ENCODE results near the gene BCL11A.
A peak's percentile ranks its signal among the peaks of the same experiment; 100 is the strongest.

The BCL11A gene

GRCh38 chr2:60553495-60554073 lies at the start of gene BCL11A:
Gene BCL11A, minus strand, starts transcription at chr2:60553654. Its CDS starts 384 bp downstream, at chr2:60553270.
- Histone ChIP-seq H3F3A (ENCODE audit: insufficient read depth) (peaks cover 33% of the 10 kb centered on the region), H3K36me3 (ENCODE audit: low read length) (no peaks in the 10 kb centered on the region; the same call in 1 of the 2 replicates), H3K9me3 (ENCODE audit: insufficient read depth, low read length) (no peaks in the 10 kb centered on the region), H3K27me3 (ENCODE audit: low read length) (no peaks in the 10 kb centered on the region), H3K79me2 (ENCODE audit: insufficient read depth, low read length) (peaks cover 58% of the 10 kb centered on the region), H3K4me3 (ENCODE audit: insufficient read depth, low read length, poor library complexity, severe bottlenecking) (peak within 1 kb of the TSS; percentile 84), H3K4me2 (ENCODE audit: low read depth, low read length, poor library complexity, severe bottlenecking) (peak within 1 kb of the TSS; percentile 100), H4K20me1 (ENCODE audit: low read depth, low read length) (peaks cover 1% of the 10 kb centered on the region; the same call in 1 of the 2 replicates), H3K9ac (ENCODE audit: low read length) (peak within 1 kb of the TSS; percentile 91), H3K27ac (ENCODE audit: low read depth, low read length) (peak within 1 kb of the TSS; percentile 97), H3K9me2 (replicated peaks; ENCODE audit: insufficient read depth, low read length) (no peaks in the 10 kb centered on the region), H2AFZ (ENCODE audit: low read depth, low read length, severe bottlenecking) (peak within 1 kb of the TSS; percentile 9)
- TF ChIP-seq EZH2phosphoT487 (conservative IDR thresholded peaks at IDR 0.05; ENCODE audit: low read length) (no peak), CTCF (IDR thresholded peaks at IDR 0.05; ENCODE audit: insufficient read depth, low read length, poor library complexity, severe bottlenecking) (no peak)

- Histone ChIP-seq H3K36me3 (ENCODE audit: low read length) (no peaks in the 10 kb centered on the region), H2AFZ (ENCODE audit: low read depth, low read length, severe bottlenecking) (no peak overlapping the region), H4K20me1 (ENCODE audit: low read depth, low read length) (no peaks in the 10 kb centered on the region), H3K27ac (ENCODE audit: low read depth, low read length) (no peak overlapping the region), H3K9ac (ENCODE audit: low read length) (no peak overlapping the region), H3K9me2 (replicated peaks; ENCODE audit: insufficient read depth, low read length) (no peaks in the 10 kb centered on the region), H3K4me2 (ENCODE audit: low read depth, low read length, poor library complexity, severe bottlenecking) (no peak overlapping the region), H3K79me2 (ENCODE audit: insufficient read depth, low read length) (no peaks in the 10 kb centered on the region), H3K27me3 (ENCODE audit: low read length) (no peaks in the 10 kb centered on the region), H3F3A (ENCODE audit: insufficient read depth) (no peaks in the 10 kb centered on the region), H3K9me3 (ENCODE audit: insufficient read depth, low read length) (no peaks in the 10 kb centered on the region), H3K4me3 (ENCODE audit: insufficient read depth, low read length, poor library complexity, severe bottlenecking) (no peak overlapping the region)
- TF ChIP-seq CTCF (IDR thresholded peaks at IDR 0.05; ENCODE audit: insufficient read depth, low read length, poor library complexity, severe bottlenecking): no peak
- TF ChIP-seq EZH2phosphoT487 (conservative IDR thresholded peaks at IDR 0.05; ENCODE audit: low read length): no peak
Measured at GRCh38 chr2:60602828-60603532, 49.5 kb upstream of the BCL11A start.

- TF ChIP-seq CTCF (IDR thresholded peaks at IDR 0.05; ENCODE audit: insufficient read depth, low read length, poor library complexity, severe bottlenecking) (no peak), EZH2phosphoT487 (conservative IDR thresholded peaks at IDR 0.05; ENCODE audit: low read length) (no peak)
- no peaks in the 10 kb centered on the region for H3K79me2 ChIP-seq (ENCODE audit: insufficient read depth, low read length)
- H3K27ac ChIP-seq (ENCODE audit: low read depth, low read length): no peak overlapping the region
- no peaks in the 10 kb centered on the region for H4K20me1 ChIP-seq (ENCODE audit: low read depth, low read length)
- no peak overlapping the region for H2AFZ ChIP-seq (ENCODE audit: low read depth, low read length, severe bottlenecking)
- H3K4me2 ChIP-seq (ENCODE audit: low read depth, low read length, poor library complexity, severe bottlenecking): no peak overlapping the region
- H3K9me2 ChIP-seq (replicated peaks; ENCODE audit: insufficient read depth, low read length): no peaks in the 10 kb centered on the region
- H3K4me3 ChIP-seq (ENCODE audit: insufficient read depth, low read length, poor library complexity, severe bottlenecking): no peak overlapping the region
- H3K9me3 ChIP-seq (ENCODE audit: insufficient read depth, low read length): no peaks in the 10 kb centered on the region
- no peak overlapping the region for H3K9ac ChIP-seq (ENCODE audit: low read length)
- H3K27me3 ChIP-seq (ENCODE audit: low read length): no peaks in the 10 kb centered on the region
- H3K36me3 ChIP-seq (ENCODE audit: low read length): no peaks in the 10 kb centered on the region
- H3F3A ChIP-seq (ENCODE audit: insufficient read depth): no peaks in the 10 kb centered on the region
Measured at GRCh38 chr2:60602388-60602787, 48.9 kb upstream of the BCL11A start.

Data from SU-DHL-6 (cell line).